CD14-positive monocyte (primary cell): ENCODE results near the gene RASGRP1. TPM values are rescaled to one million over a fixed set of nuclear protein-coding genes. Genes with fewer than 3 reads are reported as not detected.

Experiments
- DNase-seq, 3 donors: peaks; one replicate each; pipeline ENCODE4 v3.0.0-alpha.2; 2011 to 2022
- H2AFZ ChIP-seq: 2 replicates; pipeline ENCODE4 v1.6.0; 2012; ENCODE audit warnings: mild to moderate bottlenecking, low read depth, low read length, inconsistent platforms; ENCODE audit not compliant: insufficient read depth, poor library complexity, severe bottlenecking
- H3K27ac ChIP-seq, 2 donors: 1 replicate in 1 of 2; 2 replicates in 1 of 2; pipeline ENCODE4 v1.5.1; 2012 to 2013; ENCODE audit warnings: low read length in 2 of 2, control low read depth in 1 of 2, inconsistent platforms in 1 of 2, low read depth in 1 of 2, mild to moderate bottlenecking in 1 of 2
- H3K27me3 ChIP-seq, 2 donors: one replicate each; pipeline versions ENCODE4 v1.6.0 to v1.6.1; 2011 to 2013; ENCODE audit warnings: low read length in 2 of 2; ENCODE audit not compliant: control insufficient read depth in 2 of 2, insufficient read depth in 2 of 2
- H3K36me3 ChIP-seq, 2 donors: replicated peaks in 1 of 2; 1 replicate in 1 of 2; 2 replicates in 1 of 2; pipeline versions ENCODE4 v1.5.1 to v1.6.1; 2012 to 2013; ENCODE audit warnings: low read length in 2 of 2, control low read depth in 1 of 2, inconsistent platforms in 1 of 2, mild to moderate bottlenecking in 1 of 2; ENCODE audit not compliant: insufficient read depth in 2 of 2, control insufficient read depth in 1 of 2
- H3K4me1 ChIP-seq, 2 donors: 1 replicate in 1 of 2; 2 replicates in 1 of 2; pipeline versions ENCODE4 v1.5.1 to v1.6.1; 2012 to 2013; ENCODE audit warnings: low read length in 2 of 2, control low read depth in 1 of 2, inconsistent platforms in 1 of 2, mild to moderate bottlenecking in 1 of 2, moderate library complexity in 1 of 2; ENCODE audit not compliant: insufficient read depth in 2 of 2, control insufficient read depth in 1 of 2
- H3K4me2 ChIP-seq: replicated peaks from 2 replicates; pipeline ENCODE3; 2012; ENCODE audit warnings: low read length, moderate library complexity, mild to moderate bottlenecking; ENCODE audit not compliant: poor library complexity, severe bottlenecking; ENCODE audit errors: extremely low read depth
- H3K4me3 ChIP-seq, 3 experiments: fragments of 200-600 bp in 1 of 3; sonication (generic) in 1 of 3; replicated peaks in 1 of 3; 1 replicate in 2 of 3; 2 replicates in 1 of 3; pipeline ENCODE4 v1.5.1; 2011 to 2013; ENCODE audit warnings: low read length in 3 of 3, mild to moderate bottlenecking in 3 of 3, control low read depth in 2 of 3, low read depth in 2 of 3, inconsistent platforms in 1 of 3, moderate library complexity in 1 of 3
- H3K79me2 ChIP-seq: 2 replicates; pipeline ENCODE4 v1.6.0; 2012; ENCODE audit warnings: mild to moderate bottlenecking, control low read depth, inconsistent platforms, low read length, moderate library complexity; ENCODE audit not compliant: insufficient read depth
- H3K9ac ChIP-seq: 2 replicates; pipeline ENCODE4 v1.6.0; 2017; ENCODE audit warnings: low read length, mild to moderate bottlenecking; ENCODE audit not compliant: insufficient read depth, poor library complexity, severe bottlenecking
- H3K9me3 ChIP-seq, 2 donors: replicated peaks in 1 of 2; 1 replicate in 1 of 2; 2 replicates in 1 of 2; pipeline versions ENCODE4 v1.5.1 to v1.6.1; 2012 to 2013; ENCODE audit warnings: low read length in 2 of 2, control low read depth in 1 of 2; ENCODE audit not compliant: control insufficient read depth in 1 of 2, insufficient read depth in 1 of 2
- H4K20me1 ChIP-seq: 2 replicates; pipeline ENCODE4 v1.6.0; 2012; ENCODE audit warnings: mild to moderate bottlenecking, low read length, control low read depth, moderate library complexity; ENCODE audit not compliant: insufficient read depth
- H3K27ac Mint-ChIP-seq, 7 donors: one replicate each; pipeline ENCODE4 v1.8.0; 2020; ENCODE audit warnings: mild to moderate bottlenecking in 7 of 7, mixed read lengths in 7 of 7, moderate library complexity in 6 of 7, inconsistent platforms in 2 of 7
- H3K27me3 Mint-ChIP-seq, 3 donors: one replicate each; pipeline ENCODE4 v1.8.0; 2021 to 2022; ENCODE audit warnings: low read depth in 3 of 3, mild to moderate bottlenecking in 3 of 3, mixed read lengths in 3 of 3, moderate library complexity in 3 of 3, inconsistent platforms in 1 of 3
- H3K36me3 Mint-ChIP-seq, 2 donors: one replicate each; pipeline ENCODE4 v1.8.0; 2020; ENCODE audit warnings: mixed read lengths in 2 of 2, inconsistent platforms in 1 of 2, mild to moderate bottlenecking in 1 of 2
- H3K4me1 Mint-ChIP-seq: one replicate; pipeline ENCODE4 v1.8.0; 2020; ENCODE audit warnings: mild to moderate bottlenecking, mixed read lengths
- H3K4me3 Mint-ChIP-seq, 2 donors: one replicate each; pipeline ENCODE4 v1.8.0; 2020; ENCODE audit warnings: mild to moderate bottlenecking in 2 of 2, mixed read lengths in 2 of 2, moderate library complexity in 1 of 2
- H3K9me3 Mint-ChIP-seq, 7 donors: one replicate each; pipeline ENCODE4 v1.8.0; 2020 to 2022; ENCODE audit warnings: mixed read lengths in 7 of 7, mild to moderate bottlenecking in 6 of 7, moderate library complexity in 6 of 7, inconsistent platforms in 2 of 7
- WGBS: methylation state at CpG from one replicate; pipeline ENCODE4 v1.1.5; 2013; ENCODE audit warnings: missing lambda C conversion rate; ENCODE audit not compliant: insufficient coverage; 5-methylcytosine and 5-hydroxymethylcytosine counted together
- intact Hi-C, 2 donors: fragments of 100-400 bp; cut with micrococcal nuclease; formaldehyde crosslinking; loops; one replicate each; pipeline versions ENCODE4 v1.15.0 to v1.15.1; 2023
- polyA plus RNA-seq, 3 donors: library from polyadenylated mRNA; depleted of rRNA in 1 of 3; unstranded in 2 of 3; stranded (reverse) in 1 of 3; fragments of 300-500 nt in 2 of 3; fragments of >200 nt in 1 of 3; fragmentation: Illumina TruSeq in 2 of 3; gene quantifications; 1 replicate in 2 of 3; 2 replicates in 1 of 3; pipeline ENCODE4 v1.2.3, GENCODE V29; 2012 to 2021
- TF ChIP-seq, protein P1 (sequence below): fragments of 200-600 bp; IDR thresholded peaks from one replicate; pipeline ENCODE4 v1.8.0; 2022; ENCODE audit warnings: antibody characterized with exemption, mild to moderate bottlenecking

Gene RASGRP1
- polyA plus RNA-seq, 3 donors, result 0.05 to 0.38 (median 0.13) TPM

DNA sequence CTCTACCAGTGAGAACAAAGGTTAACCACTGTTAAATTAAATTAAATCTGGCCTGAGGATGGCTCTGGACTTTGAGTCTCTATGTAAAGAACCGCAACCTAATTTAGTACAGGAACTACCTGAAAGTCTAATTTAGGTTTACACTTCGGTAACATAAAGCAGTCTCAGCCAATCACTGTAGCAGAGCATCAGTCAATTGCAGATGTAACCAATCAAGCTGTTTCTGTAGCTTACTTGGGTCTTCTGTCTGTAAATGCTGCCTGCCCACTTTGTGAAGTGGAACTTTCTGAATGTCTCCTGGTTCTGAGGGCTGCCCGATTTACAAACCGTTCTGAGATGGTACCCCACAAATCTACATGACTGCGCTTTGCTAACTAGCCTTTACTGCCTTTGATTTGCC is 39.1 kb upstream of the RASGRP1 start:
- intact Hi-C loops, result no loop called here
- H3K4me2 ChIP-seq, result no peak overlapping the region
- H3K4me1 ChIP-seq, result no peaks in the 10 kb centered on the region
- H3K79me2 ChIP-seq, result no peaks in the 10 kb centered on the region
- no peak overlapping the region for H3K4me3 ChIP-seq
- no peaks in the 10 kb centered on the region for H4K20me1 ChIP-seq
- peaks cover 1 to 4% (median 3%) of the 10 kb centered on the region in 3 donors for H3K27me3 Mint-ChIP-seq
- H3K9ac ChIP-seq, result no peak overlapping the region
- no peaks in the 10 kb centered on the region for H3K4me1 Mint-ChIP-seq
- H3K27ac ChIP-seq, result no peak overlapping the region
- 100% methylated on average over 3 of the region's 5 CpGs for WGBS
- H3K36me3 ChIP-seq, result no peaks in the 10 kb centered on the region
- H3K4me3 Mint-ChIP-seq, result no peak overlapping the region
- DNase-seq, result no peak
- no peaks in the 10 kb centered on the region for H3K36me3 Mint-ChIP-seq
- peaks cover 0 to 4% (median 0%) of the 10 kb centered on the region in 7 donors for H3K9me3 Mint-ChIP-seq
- H2AFZ ChIP-seq, result no peak overlapping the region
- H3K27ac Mint-ChIP-seq, result no peak overlapping the region
- H3K27me3 ChIP-seq, result no peaks in the 10 kb centered on the region
- TF ChIP-seq, protein P1, sequence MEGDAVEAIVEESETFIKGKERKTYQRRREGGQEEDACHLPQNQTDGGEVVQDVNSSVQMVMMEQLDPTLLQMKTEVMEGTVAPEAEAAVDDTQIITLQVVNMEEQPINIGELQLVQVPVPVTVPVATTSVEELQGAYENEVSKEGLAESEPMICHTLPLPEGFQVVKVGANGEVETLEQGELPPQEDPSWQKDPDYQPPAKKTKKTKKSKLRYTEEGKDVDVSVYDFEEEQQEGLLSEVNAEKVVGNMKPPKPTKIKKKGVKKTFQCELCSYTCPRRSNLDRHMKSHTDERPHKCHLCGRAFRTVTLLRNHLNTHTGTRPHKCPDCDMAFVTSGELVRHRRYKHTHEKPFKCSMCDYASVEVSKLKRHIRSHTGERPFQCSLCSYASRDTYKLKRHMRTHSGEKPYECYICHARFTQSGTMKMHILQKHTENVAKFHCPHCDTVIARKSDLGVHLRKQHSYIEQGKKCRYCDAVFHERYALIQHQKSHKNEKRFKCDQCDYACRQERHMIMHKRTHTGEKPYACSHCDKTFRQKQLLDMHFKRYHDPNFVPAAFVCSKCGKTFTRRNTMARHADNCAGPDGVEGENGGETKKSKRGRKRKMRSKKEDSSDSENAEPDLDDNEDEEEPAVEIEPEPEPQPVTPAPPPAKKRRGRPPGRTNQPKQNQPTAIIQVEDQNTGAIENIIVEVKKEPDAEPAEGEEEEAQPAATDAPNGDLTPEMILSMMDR, result no peak
- no peaks in the 10 kb centered on the region for H3K9me3 ChIP-seq

DNA sequence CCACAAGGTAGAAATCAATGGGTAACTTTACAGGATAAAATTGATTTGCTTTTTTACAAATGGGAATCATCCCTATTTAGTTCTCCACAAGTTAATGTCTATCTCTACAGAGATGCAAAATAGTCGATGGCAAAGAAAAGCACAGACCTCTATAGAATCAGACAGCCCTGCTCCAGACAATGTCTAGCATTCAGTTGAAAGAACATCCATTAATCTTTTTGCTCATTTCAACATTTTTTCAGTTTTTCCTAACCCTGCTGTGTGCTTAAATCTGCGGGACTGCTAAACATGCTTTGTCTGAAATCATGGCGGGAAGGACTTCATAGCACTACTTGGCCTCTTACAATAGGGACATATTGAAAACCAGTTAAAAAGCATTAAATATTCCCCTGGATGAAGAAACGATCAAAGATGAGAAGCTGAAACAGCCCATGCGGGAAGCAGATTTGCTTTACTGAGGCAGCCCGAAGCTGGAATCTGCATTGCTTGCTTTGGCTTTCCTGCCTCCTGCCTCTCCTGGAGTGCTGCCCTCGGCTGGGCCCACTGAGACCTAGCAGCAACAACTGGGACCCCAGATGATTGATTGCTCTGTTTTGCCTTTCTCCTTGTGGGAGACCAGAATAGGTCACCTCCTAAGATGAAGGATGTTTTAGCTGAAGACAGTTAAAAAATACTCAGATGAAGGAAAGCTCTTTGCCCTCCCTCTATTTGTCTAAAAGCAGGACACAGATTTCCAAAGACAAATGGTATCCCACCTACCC is 38.5 kb upstream of the RASGRP1 start:
- Histone ChIP-seq H3K79me2 (no peaks in the 10 kb centered on the region), H3K36me3 (no peaks in the 10 kb centered on the region), H3K4me3 (no peak overlapping the region), H3K27ac (no peak overlapping the region), H3K9ac (no peak overlapping the region), H4K20me1 (no peaks in the 10 kb centered on the region), H3K27me3 (no peaks in the 10 kb centered on the region), H2AFZ (no peak overlapping the region), H3K4me1 (no peaks in the 10 kb centered on the region), H3K9me3 (no peaks in the 10 kb centered on the region), H3K4me2 (no peak overlapping the region)
- Mint-ChIP-seq H3K27ac (no peak overlapping the region), H3K4me3 (no peak overlapping the region), H3K27me3 (peaks cover 1 to 3% (median 1%) of the 10 kb centered on the region in 3 donors), H3K4me1 (no peaks in the 10 kb centered on the region), H3K9me3 (peaks cover 0 to 4% (median 0%) of the 10 kb centered on the region in 7 donors), H3K36me3 (no peaks in the 10 kb centered on the region)
- no peak for DNase-seq
- intact Hi-C loops, result no loop called here
- TF ChIP-seq, protein P1, result no peak
- WGBS, result 92% methylated on average over 7 of the region's 7 CpGs
